AG09309 (cell line): Measurements from ENCODE around the gene SLC2A5.

Experiments used
- DNase-seq: peaks from one replicate; pipeline ENCODE4 v3.0.0-alpha.2; 2010; ENCODE audit warnings: low read depth
- H3K4me3 ChIP-seq: 2 replicates; pipeline ENCODE4 v1.5.1; 2011; ENCODE audit warnings: mild to moderate bottlenecking, low read depth, low read length, moderate library complexity; ENCODE audit not compliant: control insufficient read depth
- CTCF ChIP-seq: IDR thresholded peaks from 2 replicates; pipeline ENCODE4 v1.5.1; 2011; ENCODE audit warnings: mild to moderate bottlenecking, low read depth, low read length, inconsistent platforms; ENCODE audit not compliant: insufficient read depth, control insufficient read depth; ENCODE audit errors: missing control alignments

The SLC2A5 gene

GRCh38 chr1:9081473-9081872, 12.0 kb upstream of the SLC2A5 start:
- H3K4me3 ChIP-seq: no peak overlapping the region
- TF ChIP-seq CTCF: no peak

GRCh38 chr1:9080705-9081291, 11.4 kb upstream of the SLC2A5 start:
- TF ChIP-seq CTCF: no peak
- no peak for DNase-seq
- H3K4me3 ChIP-seq: no peak overlapping the region

More at GRCh38 chr1:9081473-9081872, 12.0 kb upstream of the SLC2A5 start:
- no peak for DNase-seq

- no peak for DNase-seq
- no peak overlapping the region for H3K4me3 ChIP-seq
- no peak for TF ChIP-seq CTCF
Observed at GRCh38 chr1:9079988-9080704, 10.7 kb upstream of the SLC2A5 start.

- DNase-seq: no peak
- no peak for TF ChIP-seq CTCF
Observed at GRCh38 chr1:9078752-9079500, 9.5 kb upstream of the SLC2A5 start.

GRCh38 chr1:9078015-9078751, 8.7 kb upstream of the SLC2A5 start:
- H3K4me3 ChIP-seq: no peak overlapping the region
- no peak for DNase-seq
- no peak for TF ChIP-seq CTCF

More at GRCh38 chr1:9078752-9079500, 9.5 kb upstream of the SLC2A5 start:
- no peak overlapping the region for H3K4me3 ChIP-seq

- TF ChIP-seq CTCF: no peak
- DNase-seq: no peak
- no peak overlapping the region for H3K4me3 ChIP-seq
Observed at GRCh38 chr1:9075022-9075421, 5.6 kb upstream of the SLC2A5 start.
